Right lobe of liver (tissue), 6 donors: ENCODE measurements around the gene COL4A1. TPM values are rescaled to one million over a fixed set of nuclear protein-coding genes. Genes with fewer than 3 reads are reported as not detected.

Experiments
- ATAC-seq, 4 donors: fragments of 200-7000 bp; cut with Tn5 transposase; one replicate each; pipeline ENCODE4 v1.9.1; 2020; ENCODE audit warnings: mild to moderate bottlenecking in 4 of 4, moderate library complexity in 4 of 4
- DNase-seq, 3 donors: peaks; one replicate each; pipeline ENCODE4 v3.0.0-alpha.2; 2020
- H3K27ac ChIP-seq, 3 donors: fragments of 200-600 bp; one replicate each; pipeline ENCODE4 v1.8.0; 2022
- H3K27me3 ChIP-seq, 2 donors: fragments of 200-600 bp; one replicate each; pipeline ENCODE4 v1.8.0; 2022
- H3K36me3 ChIP-seq, 4 donors: fragments of 200-600 bp; sonication (generic) in 1 of 4; one replicate each; pipeline versions ENCODE4 v1.5.1 to v1.8.0; 2017 to 2022; ENCODE audit warnings: control low read depth in 1 of 4
- H3K4me1 ChIP-seq, 4 donors: fragments of 200-600 bp; sonication (generic) in 1 of 4; one replicate each; pipeline versions ENCODE4 v1.5.1 to v1.8.0; 2017 to 2022; ENCODE audit warnings: control low read depth in 1 of 4
- H3K4me3 ChIP-seq, 3 donors: fragments of 200-600 bp; one replicate each; pipeline ENCODE4 v1.8.0; 2022
- H3K9me3 ChIP-seq, 4 donors: fragments of 200-600 bp; sonication (generic) in 1 of 4; one replicate each; pipeline versions ENCODE4 v1.5.1 to v1.8.0; 2017 to 2022; ENCODE audit warnings: control low read depth in 1 of 4
- POLR2A ChIP-seq: fragments of 450-650 bp; IDR thresholded peaks from one replicate; pipeline ENCODE4 v1.6.1; 2017; ENCODE audit warnings: antibody characterized with exemption, mild to moderate bottlenecking
- WGBS: methylation state at CpG from one replicate; pipeline ENCODE4 v1.1.6; 2018; ENCODE audit warnings: low coverage, low lambda C conversion rate; ENCODE audit not compliant: insufficient coverage; ENCODE audit errors: missing lambda C conversion rate; 5-methylcytosine and 5-hydroxymethylcytosine counted together
- intact Hi-C, 2 donors: fragments of 100-400 bp; cut with DNase I; formaldehyde crosslinking; loops; one replicate each; pipeline versions ENCODE4 v1.11.2 to v1.14.1; 2022
- total RNA-seq, 6 experiments: library from RNA; depleted of rRNA in 2 of 6; stranded (reverse); fragments of >200 nt in 2 of 6; fragmentation: NEBNext Ultra II Directional in 3 of 6; extraction: Animal tissue kit (Norgen Biotek cat#: 25700) in 3 of 6; gene quantifications; one replicate each; pipeline versions ENCODE4 v1.1.0 to v1.2.4, GENCODE V29; 2016 to 2023
- TF ChIP-seq, protein P1 (sequence below), 4 donors: fragments of 200-600 bp in 3 of 4; fragments of 450-650 bp in 1 of 4; IDR thresholded peaks; one replicate each; pipeline versions ENCODE4 v1.5.1 to v1.8.0; 2016 to 2022; ENCODE audit warnings: antibody characterized with exemption in 4 of 4, mild to moderate bottlenecking in 2 of 4
- donor health status: DM: no; HTN: yes; CAD: no.
- donor health status: DM: no; HTN: no; CAD: no.
- donor health status: DM: no; HTN: no; CAD: no.
- donor health status: DM: no; HTN: yes; CAD: no.
- donor health status: DM: no; HTN: yes; CAD: no.

COL4A1 gene
- total RNA-seq, 6 experiments from 2014 or later, result 8.0 to 89.8 (median 41.1) TPM

DNA sequence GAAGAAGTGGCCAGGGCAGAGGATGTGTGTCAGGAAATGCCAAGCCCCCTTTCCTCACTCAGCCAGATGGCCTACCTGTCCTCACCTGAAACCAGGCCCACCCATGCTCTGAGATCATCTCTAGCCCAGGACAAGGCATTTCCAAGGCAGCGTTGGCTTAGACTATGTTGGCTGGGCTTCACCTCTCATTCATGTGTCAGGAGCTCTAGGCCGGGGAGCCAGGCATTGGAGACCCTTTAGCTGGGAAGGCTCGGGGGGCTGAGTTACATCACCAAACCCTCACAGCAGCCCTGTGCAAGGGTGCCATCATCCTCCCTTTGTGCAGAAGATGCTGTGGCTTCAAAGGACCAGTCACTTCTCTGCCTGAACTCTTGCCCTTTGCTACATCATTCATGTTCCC is 40.1 kb upstream of the COL4A1 start:
- WGBS, result no CpG with 5 or more reads among the region's 3 CpGs
- no peaks in the 10 kb centered on the region for H3K27me3 ChIP-seq
- no peak overlapping the region for H3K4me3 ChIP-seq
- ATAC-seq (no peak), DNase-seq (no peak)
- H3K4me1 ChIP-seq, result no peaks in the 10 kb centered on the region
- no peaks in the 10 kb centered on the region for H3K36me3 ChIP-seq
- H3K9me3 ChIP-seq, result no peaks in the 10 kb centered on the region
- TF ChIP-seq, protein P1, sequence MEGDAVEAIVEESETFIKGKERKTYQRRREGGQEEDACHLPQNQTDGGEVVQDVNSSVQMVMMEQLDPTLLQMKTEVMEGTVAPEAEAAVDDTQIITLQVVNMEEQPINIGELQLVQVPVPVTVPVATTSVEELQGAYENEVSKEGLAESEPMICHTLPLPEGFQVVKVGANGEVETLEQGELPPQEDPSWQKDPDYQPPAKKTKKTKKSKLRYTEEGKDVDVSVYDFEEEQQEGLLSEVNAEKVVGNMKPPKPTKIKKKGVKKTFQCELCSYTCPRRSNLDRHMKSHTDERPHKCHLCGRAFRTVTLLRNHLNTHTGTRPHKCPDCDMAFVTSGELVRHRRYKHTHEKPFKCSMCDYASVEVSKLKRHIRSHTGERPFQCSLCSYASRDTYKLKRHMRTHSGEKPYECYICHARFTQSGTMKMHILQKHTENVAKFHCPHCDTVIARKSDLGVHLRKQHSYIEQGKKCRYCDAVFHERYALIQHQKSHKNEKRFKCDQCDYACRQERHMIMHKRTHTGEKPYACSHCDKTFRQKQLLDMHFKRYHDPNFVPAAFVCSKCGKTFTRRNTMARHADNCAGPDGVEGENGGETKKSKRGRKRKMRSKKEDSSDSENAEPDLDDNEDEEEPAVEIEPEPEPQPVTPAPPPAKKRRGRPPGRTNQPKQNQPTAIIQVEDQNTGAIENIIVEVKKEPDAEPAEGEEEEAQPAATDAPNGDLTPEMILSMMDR (IDR thresholded peaks at IDR 0.05), result no peak
- TF ChIP-seq POLR2A, result no peak
- H3K27ac ChIP-seq, result no peak overlapping the region
- intact Hi-C loops, result no loop called here

DNA sequence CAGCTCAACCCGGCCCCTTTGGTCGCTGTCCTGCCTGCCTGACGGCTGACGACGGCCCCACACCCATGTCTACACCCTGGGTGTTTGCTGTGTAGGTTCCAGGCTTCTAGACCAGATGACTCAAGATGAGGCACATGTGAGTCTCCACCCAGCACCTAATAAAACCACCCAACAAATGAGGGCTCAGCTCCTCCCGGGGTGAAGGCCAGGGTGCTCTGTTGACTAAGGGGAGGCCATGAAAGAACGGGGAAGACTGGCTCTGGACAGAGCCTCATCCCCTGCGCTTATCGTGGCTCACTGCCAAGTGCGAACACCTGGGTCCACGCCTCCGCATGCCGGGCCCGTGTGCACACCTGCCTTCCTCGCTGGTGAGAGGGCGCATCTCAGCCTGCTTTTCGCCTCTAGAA is 39.7 kb upstream of the COL4A1 start:
- ATAC-seq, result no peak
- intact Hi-C loops, result no loop called here

DNA sequence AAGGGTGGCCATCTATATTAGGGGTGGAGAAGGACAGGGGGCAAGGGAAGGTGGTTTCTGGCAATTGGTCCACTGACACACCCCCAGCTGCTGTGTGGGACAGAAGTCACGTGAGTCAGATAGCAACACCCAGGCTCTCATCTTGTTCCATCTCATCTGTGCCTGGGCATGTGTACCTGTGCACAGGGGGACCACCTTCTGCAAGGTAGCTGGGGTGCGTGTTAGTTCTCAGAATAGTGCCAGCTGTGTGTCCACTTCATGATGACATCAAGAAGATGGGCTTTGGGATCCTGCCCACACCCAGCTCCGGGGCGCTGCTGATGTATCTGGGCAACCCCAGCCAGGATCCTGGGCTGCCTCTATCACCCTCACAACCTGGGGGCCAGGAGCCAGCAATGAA is 38.7 kb upstream of the COL4A1 start:
- Histone ChIP-seq H3K27ac (no peak overlapping the region), H3K36me3 (no peaks in the 10 kb centered on the region), H3K9me3 (no peaks in the 10 kb centered on the region), H3K4me3 (no peak overlapping the region), H3K27me3 (no peaks in the 10 kb centered on the region), H3K4me1 (no peaks in the 10 kb centered on the region)
- no CpG with 5 or more reads among the region's 4 CpGs for WGBS
- ATAC-seq (no peak), DNase-seq (no peak)
- TF ChIP-seq POLR2A, result no peak
- TF ChIP-seq, protein P1 (IDR thresholded peaks at IDR 0.05), result no peak
- intact Hi-C loops, result no loop called here

More for the DNA sequence above, 39.7 kb upstream of the COL4A1 start:
- DNase-seq, result no peak
- WGBS, result no CpG with 5 or more reads among the region's 17 CpGs
- no peaks in the 10 kb centered on the region for H3K27me3 ChIP-seq
- H3K9me3 ChIP-seq, result no peaks in the 10 kb centered on the region
- H3K36me3 ChIP-seq, result no peaks in the 10 kb centered on the region
- no peak for TF ChIP-seq POLR2A
- TF ChIP-seq, protein P1 (IDR thresholded peaks at IDR 0.05), result no peak
- H3K4me3 ChIP-seq, result no peak overlapping the region
- no peaks in the 10 kb centered on the region for H3K4me1 ChIP-seq
- no peak overlapping the region for H3K27ac ChIP-seq

DNA sequence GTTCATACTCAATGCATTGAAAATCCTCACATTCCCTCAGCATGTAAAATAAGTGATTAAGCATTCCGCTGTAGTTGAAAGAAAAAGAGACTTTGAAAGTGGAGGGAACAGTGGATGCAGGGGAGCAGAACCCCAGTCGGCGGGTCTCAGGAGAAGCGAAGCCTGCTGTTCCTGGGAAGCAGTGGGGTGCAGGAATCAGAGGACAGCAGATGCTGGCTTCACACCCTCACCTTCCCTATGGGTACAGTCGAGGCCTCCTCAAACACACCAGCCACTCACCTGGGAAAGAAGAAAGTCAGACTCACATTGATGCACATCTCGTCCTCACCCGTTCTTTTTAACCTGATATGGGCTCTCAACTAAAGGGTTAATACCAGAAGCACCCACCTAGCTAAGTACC is 38.3 kb upstream of the COL4A1 start:
- H3K36me3 ChIP-seq, result no peaks in the 10 kb centered on the region
- no peak overlapping the region for H3K27ac ChIP-seq
- intact Hi-C loops, result no loop called here
- H3K27me3 ChIP-seq, result no peaks in the 10 kb centered on the region
- DNase-seq (no peak), ATAC-seq (no peak)
- 70% methylated on average over 4 of the region's 7 CpGs for WGBS
- no peak overlapping the region for H3K4me3 ChIP-seq
- no peaks in the 10 kb centered on the region for H3K9me3 ChIP-seq
- no peaks in the 10 kb centered on the region for H3K4me1 ChIP-seq
- TF ChIP-seq POLR2A, result no peak
- TF ChIP-seq, protein P1 (IDR thresholded peaks at IDR 0.05), result no peak

DNA sequence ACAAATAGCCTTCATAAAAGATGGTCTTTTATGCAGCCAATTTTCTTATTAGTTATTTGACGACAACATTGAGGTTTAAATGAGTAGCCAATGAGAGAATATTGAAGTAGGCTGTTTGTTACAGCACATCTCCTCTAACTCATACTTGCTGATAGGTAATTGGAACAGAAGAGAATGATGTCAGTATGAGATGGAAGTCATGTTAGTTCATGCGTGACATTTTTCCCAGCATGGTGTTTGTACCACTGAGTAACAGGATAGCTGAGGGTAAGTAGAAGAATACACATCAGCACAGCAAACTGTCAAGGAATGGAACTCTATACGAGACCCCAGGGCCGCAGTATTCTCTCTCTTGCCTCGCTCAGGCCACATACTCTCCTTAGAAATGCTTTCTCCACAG is 37.4 kb upstream of the COL4A1 start:
- TF ChIP-seq, protein P1 (IDR thresholded peaks at IDR 0.05), result no peak
- no peak for TF ChIP-seq POLR2A
- H3K27ac ChIP-seq, result no peak overlapping the region
- no peak for DNase-seq
- intact Hi-C loops, result no loop called here
- 75% methylated on average over 5 of the region's 5 CpGs for WGBS
- no peak for ATAC-seq
- no peaks in the 10 kb centered on the region for H3K36me3 ChIP-seq
- no peaks in the 10 kb centered on the region for H3K4me1 ChIP-seq
- no peaks in the 10 kb centered on the region for H3K27me3 ChIP-seq
- H3K9me3 ChIP-seq, result no peaks in the 10 kb centered on the region
- H3K4me3 ChIP-seq, result no peak overlapping the region
